Effector memory CD8-positive, alpha-beta T cell (primary cell): ENCODE measurements around the gene SLC38A4.

Experiments used
- ATAC-seq: fragments of 150-1000 bp; cut with Tn5 transposase; replicated peaks from 2 replicates; pipeline ENCODE4 v1.10.0; 2021; ENCODE audit warnings: mild to moderate bottlenecking, moderate library complexity
- DNase-seq, 3 experiments: peaks; one replicate each; pipeline ENCODE4 v3.0.0; 2021
- H3K27ac Mint-ChIP-seq, 2 donors: one replicate each; pipeline ENCODE4 v1.8.0; 2022; ENCODE audit warnings: mild to moderate bottlenecking in 2 of 2, mixed read lengths in 2 of 2, moderate library complexity in 2 of 2
- H3K27me3 Mint-ChIP-seq, 2 donors: one replicate each; pipeline ENCODE4 v1.8.0; 2022; ENCODE audit warnings: mixed read lengths in 2 of 2
- H3K36me3 Mint-ChIP-seq: one replicate; pipeline ENCODE4 v1.8.0; 2022; ENCODE audit warnings: mild to moderate bottlenecking, moderate library complexity, mixed read lengths; ENCODE audit not compliant: insufficient read depth
- H3K4me1 Mint-ChIP-seq, 2 donors: one replicate each; pipeline ENCODE4 v1.8.0; 2022; ENCODE audit warnings: low read depth in 2 of 2, mixed read lengths in 2 of 2
- H3K4me3 Mint-ChIP-seq, 2 donors: one replicate each; pipeline ENCODE4 v1.8.0; 2022; ENCODE audit warnings: mild to moderate bottlenecking in 2 of 2, mixed read lengths in 2 of 2, moderate library complexity in 2 of 2
- H3K9me3 Mint-ChIP-seq, 2 donors: one replicate each; pipeline ENCODE4 v1.8.0; 2022; ENCODE audit warnings: mixed read lengths in 2 of 2

The SLC38A4 gene

DNA sequence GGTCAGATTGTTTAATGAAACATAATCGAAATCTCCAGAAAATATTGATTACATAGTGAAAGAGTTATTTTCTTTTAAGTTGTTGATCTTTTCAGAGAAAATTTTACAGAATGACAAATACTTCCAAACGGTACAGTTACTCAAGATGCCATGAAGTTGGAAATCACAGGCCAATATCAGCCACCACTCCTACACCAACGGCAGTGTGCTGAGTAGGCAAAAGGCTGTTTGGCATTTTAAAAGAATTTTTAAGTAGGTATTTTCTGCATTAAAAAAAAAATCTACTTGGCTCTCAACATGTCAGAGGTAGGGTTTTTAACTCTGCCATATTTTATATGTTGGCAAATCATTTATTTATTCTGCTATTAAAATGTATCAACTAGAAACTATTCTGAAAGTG is 21.7 kb downstream of the SLC38A4 start:
- Mint-ChIP-seq H3K4me3 (no peak overlapping the region), H3K36me3 (no peaks in the 10 kb centered on the region), H3K4me1 (no peaks in the 10 kb centered on the region), H3K9me3 (no peaks in the 10 kb centered on the region), H3K27ac (no peak overlapping the region), H3K27me3 (peaks cover 11 to 25% of the 10 kb centered on the region in 2 donors)
- DNase-seq (no peak), ATAC-seq (no peak)

DNA sequence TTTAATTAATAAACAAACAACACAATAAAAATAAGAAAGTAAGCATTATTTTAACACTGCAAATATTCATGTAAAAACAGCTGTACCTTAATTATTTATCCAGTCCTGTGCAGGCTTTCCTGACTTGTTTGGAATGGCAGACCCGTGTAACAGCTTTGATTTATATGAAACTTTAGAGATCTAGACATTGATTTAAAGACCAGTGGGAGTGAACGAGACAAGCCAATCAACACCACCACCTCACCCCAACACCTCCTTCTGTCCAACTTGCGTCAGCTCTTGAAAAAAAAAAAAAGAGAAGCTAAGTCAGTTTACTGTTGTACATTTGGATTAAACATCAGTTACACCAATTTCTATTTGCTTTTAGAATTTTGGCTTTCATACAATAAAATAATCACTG is 22.3 kb downstream of the SLC38A4 start:
- H3K27ac Mint-ChIP-seq = no peak overlapping the region
- no peaks in the 10 kb centered on the region for H3K9me3 Mint-ChIP-seq
- ATAC-seq (no peak), DNase-seq (no peak)
- peaks cover 12 to 25% of the 10 kb centered on the region in 2 donors for H3K27me3 Mint-ChIP-seq
- no peaks in the 10 kb centered on the region for H3K36me3 Mint-ChIP-seq
- H3K4me1 Mint-ChIP-seq = no peaks in the 10 kb centered on the region
- no peak overlapping the region for H3K4me3 Mint-ChIP-seq

DNA sequence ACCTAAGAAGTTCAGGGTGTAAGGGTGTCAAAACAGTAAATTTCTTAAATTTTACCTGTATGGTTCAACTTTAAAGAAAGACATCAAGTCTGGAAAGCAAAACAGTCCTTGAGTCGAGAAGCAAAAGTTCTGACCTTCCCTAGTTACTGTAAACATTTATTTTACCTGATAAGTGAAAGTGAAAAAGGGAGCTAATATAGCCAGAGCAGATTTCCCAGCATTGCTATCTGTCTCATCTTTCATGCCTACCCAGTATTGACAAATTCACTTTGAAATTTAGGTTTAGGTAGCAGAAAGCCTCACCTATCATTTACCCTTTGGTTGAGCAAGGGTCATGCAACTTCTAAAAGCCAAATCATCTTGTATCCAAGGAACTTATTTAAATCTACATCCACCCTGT is 24.5 kb downstream of the SLC38A4 start:
- Mint-ChIP-seq H3K27me3 (peaks cover 28 to 36% of the 10 kb centered on the region in 2 donors), H3K4me3 (no peak overlapping the region), H3K4me1 (no peaks in the 10 kb centered on the region), H3K9me3 (no peaks in the 10 kb centered on the region), H3K36me3 (no peaks in the 10 kb centered on the region), H3K27ac (no peak overlapping the region)
- ATAC-seq (no peak), DNase-seq (no peak)

DNA sequence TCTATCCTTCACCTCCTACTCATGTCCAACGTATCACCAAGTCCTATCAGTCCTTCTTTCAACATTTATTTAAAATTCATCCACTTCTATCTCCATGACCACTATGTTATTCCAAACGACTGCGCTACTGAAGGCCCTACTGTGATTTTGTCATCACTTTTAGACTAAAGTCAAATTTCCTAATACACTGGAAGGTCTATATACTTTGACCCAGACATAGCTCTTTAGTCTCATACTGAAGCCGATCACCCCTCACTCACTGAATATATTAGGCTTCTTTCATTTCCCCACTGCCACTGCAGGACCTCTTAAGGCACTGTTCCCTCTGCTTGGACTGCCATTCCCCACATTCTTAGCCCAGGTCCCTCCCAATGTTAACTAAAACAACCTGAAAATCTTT is 25.6 kb downstream of the SLC38A4 start:
- H3K27ac Mint-ChIP-seq = no peak overlapping the region
- no peak overlapping the region for H3K4me3 Mint-ChIP-seq
- H3K27me3 Mint-ChIP-seq = peaks cover 25 to 33% of the 10 kb centered on the region in 2 donors
- no peaks in the 10 kb centered on the region for H3K9me3 Mint-ChIP-seq
- DNase-seq (no peak), ATAC-seq (no peak)
- H3K4me1 Mint-ChIP-seq = no peaks in the 10 kb centered on the region
- H3K36me3 Mint-ChIP-seq = no peaks in the 10 kb centered on the region

DNA sequence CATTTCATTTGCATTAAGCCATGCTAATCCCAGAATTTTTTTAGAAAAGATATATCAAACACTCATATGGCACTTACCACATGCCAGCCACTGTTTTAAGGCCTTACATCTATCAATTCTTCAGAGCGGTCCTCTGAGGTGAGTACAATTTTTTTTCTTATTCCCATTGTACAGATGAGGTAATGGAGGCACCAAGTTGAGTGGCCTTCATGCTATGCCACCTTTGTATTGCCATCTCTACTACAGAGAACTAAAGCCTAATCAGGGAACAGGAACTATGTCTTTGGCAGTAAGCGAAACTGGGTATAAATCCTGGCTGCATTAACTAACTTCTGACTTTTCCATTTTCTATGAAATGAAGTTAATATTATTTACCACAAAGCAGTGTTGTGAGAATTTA is 27.1 kb downstream of the SLC38A4 start:
- no peaks in the 10 kb centered on the region for H3K36me3 Mint-ChIP-seq
- DNase-seq = no peak
- no peak overlapping the region for H3K4me3 Mint-ChIP-seq
- no peaks in the 10 kb centered on the region for H3K9me3 Mint-ChIP-seq
- ATAC-seq = no peak
- H3K27ac Mint-ChIP-seq = no peak overlapping the region
- peaks cover 25 to 41% of the 10 kb centered on the region in 2 donors for H3K27me3 Mint-ChIP-seq
- H3K4me1 Mint-ChIP-seq = no peaks in the 10 kb centered on the region

DNA sequence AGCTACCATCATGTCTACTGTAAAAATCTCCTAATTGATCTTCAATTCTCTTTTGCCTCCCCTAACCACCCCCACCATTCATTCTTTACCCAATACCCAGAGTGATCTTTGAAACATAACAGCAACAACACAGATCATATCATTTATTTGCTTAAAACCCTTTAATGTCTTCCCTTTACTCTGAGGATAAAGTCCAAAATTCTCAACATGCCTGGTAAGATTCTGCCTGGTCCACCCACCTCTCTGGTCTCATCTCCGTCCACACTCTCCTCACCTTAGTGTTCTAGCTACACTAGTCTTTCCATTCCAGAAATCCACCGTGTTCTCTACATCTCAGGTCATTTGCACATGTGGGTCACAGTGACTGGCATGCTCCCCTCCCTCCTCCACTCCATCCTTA is 27.7 kb downstream of the SLC38A4 start:
- no peaks in the 10 kb centered on the region for H3K4me1 Mint-ChIP-seq
- H3K27me3 Mint-ChIP-seq = peaks cover 25 to 41% of the 10 kb centered on the region in 2 donors
- H3K4me3 Mint-ChIP-seq = no peak overlapping the region
- ATAC-seq (no peak), DNase-seq (no peak)
- no peak overlapping the region for H3K27ac Mint-ChIP-seq
- H3K36me3 Mint-ChIP-seq = no peaks in the 10 kb centered on the region
- no peaks in the 10 kb centered on the region for H3K9me3 Mint-ChIP-seq

DNA sequence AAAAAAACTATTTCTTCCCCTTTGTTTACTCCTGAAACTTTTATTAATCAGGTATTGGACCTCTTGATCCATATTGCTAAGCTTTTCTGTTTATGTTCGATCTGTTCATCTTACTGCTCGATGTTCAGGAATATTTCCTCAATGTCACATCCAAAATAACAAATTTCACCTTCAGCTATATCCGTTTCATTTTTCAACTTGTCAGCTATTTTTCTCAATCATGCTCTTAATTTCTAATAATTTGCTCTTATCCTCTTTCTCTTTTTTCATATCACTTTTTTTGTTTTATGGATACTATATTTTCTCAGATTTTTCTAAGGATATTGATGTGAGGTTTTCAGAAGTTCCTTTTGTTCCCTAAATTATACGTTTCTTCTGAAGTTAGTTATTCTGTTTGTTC is 29.8 kb downstream of the SLC38A4 start:
- peaks cover 44 to 53% of the 10 kb centered on the region in 2 donors for H3K27me3 Mint-ChIP-seq
- H3K27ac Mint-ChIP-seq = no peak overlapping the region
- DNase-seq (no peak), ATAC-seq (no peak)
- H3K36me3 Mint-ChIP-seq = no peaks in the 10 kb centered on the region
- H3K4me1 Mint-ChIP-seq = no peaks in the 10 kb centered on the region
- H3K9me3 Mint-ChIP-seq = no peaks in the 10 kb centered on the region
- no peak overlapping the region for H3K4me3 Mint-ChIP-seq

DNA sequence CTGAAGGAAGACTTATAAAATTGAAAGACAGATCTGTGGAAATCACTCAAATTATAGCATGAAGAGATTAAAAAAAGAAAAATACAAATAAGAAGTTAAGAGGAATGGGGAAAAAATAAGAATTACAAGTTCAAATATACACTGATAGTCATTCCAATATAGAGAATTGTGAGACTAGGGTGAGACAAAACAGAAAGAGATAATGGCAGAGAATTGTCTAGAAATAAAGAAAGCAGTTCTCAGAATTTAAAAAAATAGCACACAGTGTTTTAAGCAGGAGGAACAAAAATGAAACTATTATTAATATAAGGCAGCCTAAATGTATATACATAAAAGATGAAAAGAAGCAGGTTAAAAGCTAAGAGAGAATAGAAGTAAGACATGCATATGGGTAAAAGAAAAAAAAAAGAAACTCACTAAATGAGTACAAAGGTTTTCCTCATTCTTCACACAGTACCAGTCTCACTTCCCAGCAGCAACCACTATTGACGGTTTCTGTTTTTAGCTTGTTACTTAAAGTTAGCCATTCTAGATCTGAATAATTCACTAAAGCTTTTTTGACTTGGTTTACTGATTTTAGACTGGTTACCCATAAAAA is 31.1 kb downstream of the SLC38A4 start:
- H3K4me3 Mint-ChIP-seq = no peak overlapping the region
- no peaks in the 10 kb centered on the region for H3K4me1 Mint-ChIP-seq
- DNase-seq = no peak
- H3K9me3 Mint-ChIP-seq = no peaks in the 10 kb centered on the region
- H3K36me3 Mint-ChIP-seq = no peaks in the 10 kb centered on the region
- no peak for ATAC-seq
- H3K27me3 Mint-ChIP-seq = peaks cover 44% of the 10 kb centered on the region in 2 donors
- H3K27ac Mint-ChIP-seq = no peak overlapping the region

DNA sequence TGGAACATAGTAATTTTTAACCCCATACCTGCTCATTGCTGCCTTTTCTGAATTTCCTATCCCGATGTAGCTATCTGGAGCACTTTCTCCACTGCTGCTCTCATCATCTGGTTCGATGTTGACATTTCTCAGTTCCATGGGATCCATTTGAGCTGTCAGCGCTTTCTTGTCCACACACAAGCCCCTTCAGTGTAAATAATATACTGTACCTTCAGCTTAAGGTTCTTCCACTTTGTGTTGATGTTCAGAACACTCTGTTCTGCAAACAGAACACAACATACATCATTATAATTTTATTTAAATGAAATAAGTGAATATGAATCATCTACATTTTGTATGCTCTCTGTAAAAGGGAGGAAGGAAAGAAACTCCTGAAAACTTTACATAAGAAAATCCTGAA is 32.9 kb downstream of the SLC38A4 start:
- Mint-ChIP-seq H3K27me3 (peaks cover 38 to 42% of the 10 kb centered on the region in 2 donors), H3K9me3 (no peaks in the 10 kb centered on the region), H3K36me3 (no peaks in the 10 kb centered on the region), H3K27ac (no peak overlapping the region), H3K4me3 (no peak overlapping the region), H3K4me1 (no peaks in the 10 kb centered on the region)
- no peak for DNase-seq
- ATAC-seq = no peak

DNA sequence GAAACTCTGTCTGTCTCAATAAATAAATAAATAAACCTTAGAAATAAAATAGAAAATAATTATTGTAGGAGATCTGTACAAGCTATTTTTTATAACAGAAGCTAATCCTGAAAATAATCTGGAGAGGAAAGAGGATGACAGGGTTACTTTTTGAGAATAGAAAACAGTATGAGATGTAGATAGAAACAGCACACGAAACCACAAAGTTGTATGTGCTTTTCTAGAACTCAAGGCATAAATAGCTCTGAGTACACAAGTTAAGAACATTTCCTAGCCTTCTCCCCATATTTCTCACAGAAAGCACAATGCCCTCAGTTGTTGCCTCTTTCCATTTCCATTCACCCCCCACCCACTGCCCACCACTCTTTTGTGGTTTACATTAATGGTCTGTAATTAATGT is 35.7 kb downstream of the SLC38A4 start:
- Mint-ChIP-seq H3K4me3 (no peak overlapping the region), H3K27ac (no peak overlapping the region), H3K9me3 (no peaks in the 10 kb centered on the region), H3K4me1 (no peaks in the 10 kb centered on the region), H3K27me3 (peaks cover 19 to 20% of the 10 kb centered on the region in 2 donors), H3K36me3 (no peaks in the 10 kb centered on the region)
- ATAC-seq (no peak), DNase-seq (no peak)

DNA sequence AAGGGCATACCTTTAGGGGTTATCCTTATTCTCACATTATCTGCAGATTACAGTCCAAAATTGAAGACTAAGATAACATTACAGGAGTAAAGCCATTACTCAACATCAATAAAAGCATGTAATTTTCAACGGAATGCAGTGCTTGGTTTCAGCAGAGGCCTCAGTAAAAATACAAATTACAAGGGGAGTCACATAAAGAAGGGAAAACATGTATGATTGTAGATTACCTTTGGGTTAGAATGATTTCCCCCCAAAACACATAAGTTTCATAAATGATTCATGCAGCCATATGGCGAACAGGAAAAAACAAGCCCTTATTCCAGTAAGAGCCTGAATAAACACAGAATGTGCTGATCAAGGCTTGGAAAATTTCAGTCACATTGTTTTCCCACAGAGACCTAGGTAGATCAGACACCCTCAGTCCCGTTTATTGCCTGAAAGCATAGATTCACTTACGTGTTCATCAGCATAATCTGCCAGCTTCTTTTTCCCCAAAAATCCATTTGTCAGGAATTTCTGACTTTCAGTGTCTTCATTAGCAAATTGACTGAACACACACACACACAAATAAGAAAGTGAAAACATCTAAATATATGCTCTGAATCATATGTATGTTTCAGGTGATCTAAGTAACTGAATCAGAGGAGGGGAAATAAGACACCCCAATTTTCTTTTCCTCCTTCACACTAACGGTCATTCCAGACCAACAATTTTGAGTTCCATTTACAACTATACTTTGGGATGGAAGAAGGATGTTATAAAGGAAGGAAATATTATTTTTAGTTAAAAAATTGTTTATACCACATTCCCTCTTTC is 37.5 kb downstream of the SLC38A4 start:
- ATAC-seq = no peak
- Mint-ChIP-seq H3K27me3 (peaks cover 16 to 25% of the 10 kb centered on the region in 2 donors), H3K27ac (no peak overlapping the region)

DNA sequence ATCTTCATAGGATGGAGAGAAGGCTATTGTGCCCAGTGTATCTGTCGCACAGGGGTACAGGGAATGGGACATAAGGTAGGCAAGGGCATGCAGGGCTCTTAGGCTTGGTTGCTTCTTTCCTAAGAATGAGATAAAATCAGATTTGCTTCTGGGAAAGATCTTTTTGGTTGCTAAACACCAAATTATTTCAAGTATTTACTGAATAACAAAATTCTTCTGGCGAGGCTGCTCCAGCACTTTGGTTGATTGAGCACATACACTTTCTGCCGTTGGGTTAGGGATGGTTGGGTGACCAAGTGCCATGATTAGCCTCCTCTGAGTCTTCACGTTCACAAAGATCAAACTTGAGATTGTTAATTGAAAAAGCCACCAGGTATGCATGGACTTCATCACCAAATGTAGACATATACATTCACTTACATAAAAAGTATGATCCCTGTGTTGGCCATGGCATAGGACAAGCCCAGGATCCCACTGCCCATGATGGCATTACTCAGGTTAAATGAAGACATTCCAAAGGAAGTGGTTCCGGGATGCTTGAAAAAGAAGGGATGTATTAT is 38.2 kb downstream of the SLC38A4 start:
- ATAC-seq (no peak), DNase-seq (no peak)
- Mint-ChIP-seq H3K27ac (no peak overlapping the region), H3K4me1 (no peaks in the 10 kb centered on the region), H3K9me3 (no peaks in the 10 kb centered on the region), H3K4me3 (no peak overlapping the region), H3K27me3 (peaks cover 23 to 25% of the 10 kb centered on the region in 2 donors), H3K36me3 (no peaks in the 10 kb centered on the region)

More for the DNA sequence above, 37.5 kb downstream of the SLC38A4 start:
- Mint-ChIP-seq H3K36me3 (no peaks in the 10 kb centered on the region), H3K4me1 (no peaks in the 10 kb centered on the region), H3K4me3 (no peak overlapping the region), H3K9me3 (no peaks in the 10 kb centered on the region)
- DNase-seq = no peak

DNA sequence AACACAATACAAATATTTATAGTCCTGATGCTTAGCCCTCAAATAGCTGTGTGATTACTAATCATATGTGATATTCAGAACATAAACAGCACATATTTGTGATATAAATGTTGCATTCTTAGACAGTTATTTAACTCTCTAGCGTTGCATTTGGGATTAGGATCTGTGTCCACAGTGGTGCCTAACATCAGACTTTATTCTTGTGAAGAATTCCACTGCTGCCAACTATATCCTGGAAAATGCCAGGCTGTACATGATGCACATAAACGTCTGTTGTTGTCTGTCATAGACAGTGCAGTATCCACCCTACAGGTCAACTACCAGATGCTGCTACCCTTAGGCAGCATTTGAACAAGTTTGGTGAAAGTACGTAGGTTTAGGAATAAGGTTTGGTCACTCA is 39.0 kb downstream of the SLC38A4 start:
- Mint-ChIP-seq H3K27me3 (peaks cover 16 to 17% of the 10 kb centered on the region in 2 donors), H3K36me3 (no peaks in the 10 kb centered on the region), H3K27ac (no peak overlapping the region), H3K4me3 (no peak overlapping the region), H3K9me3 (no peaks in the 10 kb centered on the region), H3K4me1 (no peaks in the 10 kb centered on the region)
- ATAC-seq (no peak), DNase-seq (no peak)

DNA sequence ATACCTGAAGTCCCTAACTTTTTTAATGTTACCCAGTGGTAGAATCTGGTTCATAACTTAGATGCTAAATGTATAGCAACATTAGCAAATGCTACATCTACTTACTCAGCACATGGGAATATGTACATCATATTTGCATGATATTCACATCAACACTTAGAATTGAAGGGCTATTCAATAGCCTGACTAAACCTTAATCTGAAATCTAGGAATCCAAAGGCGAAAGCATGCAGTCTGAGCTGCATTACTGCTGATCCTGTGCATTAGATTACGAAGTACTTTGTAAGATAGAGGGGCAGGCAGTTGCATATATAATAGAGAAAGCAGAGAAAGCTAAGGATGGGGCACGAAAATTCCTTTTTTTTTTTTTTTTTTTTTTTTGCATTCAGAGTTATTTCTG is 40.4 kb downstream of the SLC38A4 start:
- H3K27ac Mint-ChIP-seq = no peak overlapping the region
- no peaks in the 10 kb centered on the region for H3K36me3 Mint-ChIP-seq
- DNase-seq (no peak), ATAC-seq (no peak)
- no peaks in the 10 kb centered on the region for H3K9me3 Mint-ChIP-seq
- H3K4me1 Mint-ChIP-seq = no peaks in the 10 kb centered on the region
- H3K27me3 Mint-ChIP-seq = peaks cover 13 to 21% of the 10 kb centered on the region in 2 donors
- no peak overlapping the region for H3K4me3 Mint-ChIP-seq
